Thoracic aorta endothelial cell (primary cell): ENCODE measurements around the gene UFM1. TPM values are rescaled to one million over a fixed set of nuclear protein-coding genes. Genes with fewer than 3 reads are reported as not detected.

Source experiments
- total RNA-seq: library from RNA; depleted of rRNA; stranded (reverse); fragments of >200 nt; gene quantifications from 2 replicates; pipeline ENCODE4 v1.2.3, GENCODE V29; 2012

Gene UFM1
- total RNA-seq: 82.5 and 90.8 TPM in 2 replicates

GRCh38 chr13:38349390-38350113 lies at the start of gene UFM1:
Gene UFM1, plus strand, starts transcription at chr13:38349851. Its CDS starts 69 bp downstream, at chr13:38349920.

